Activated gamma-delta T cell treated with Interleukin-2 at 50 U/mL for 16 hours (primary cell): ENCODE measurements around the gene PALMD.

Source experiments
- DNase-seq: peaks from one replicate; pipeline ENCODE4 v3.0.0-alpha.2; 2020

PALMD gene

DNA sequence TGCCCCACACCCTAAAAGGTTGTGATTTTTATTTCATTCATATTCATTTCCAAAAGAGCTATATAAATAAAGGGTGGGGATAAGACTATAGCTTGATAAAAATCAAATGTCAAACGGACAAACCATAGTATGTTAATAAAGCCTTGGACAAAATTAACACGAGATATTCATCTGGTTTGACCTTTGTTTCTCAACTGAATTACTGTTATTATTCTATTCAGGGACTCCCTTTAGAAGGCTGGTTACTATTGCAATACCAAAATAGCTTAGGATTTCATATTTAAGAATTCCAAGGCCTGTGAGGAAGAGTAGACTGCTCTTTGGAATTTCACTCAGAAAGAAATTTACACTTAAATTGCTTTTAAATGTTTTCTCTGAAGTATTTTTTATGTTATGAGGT lies 10.2 kb upstream of the PALMD start:
- DNase-seq: no peak

DNA sequence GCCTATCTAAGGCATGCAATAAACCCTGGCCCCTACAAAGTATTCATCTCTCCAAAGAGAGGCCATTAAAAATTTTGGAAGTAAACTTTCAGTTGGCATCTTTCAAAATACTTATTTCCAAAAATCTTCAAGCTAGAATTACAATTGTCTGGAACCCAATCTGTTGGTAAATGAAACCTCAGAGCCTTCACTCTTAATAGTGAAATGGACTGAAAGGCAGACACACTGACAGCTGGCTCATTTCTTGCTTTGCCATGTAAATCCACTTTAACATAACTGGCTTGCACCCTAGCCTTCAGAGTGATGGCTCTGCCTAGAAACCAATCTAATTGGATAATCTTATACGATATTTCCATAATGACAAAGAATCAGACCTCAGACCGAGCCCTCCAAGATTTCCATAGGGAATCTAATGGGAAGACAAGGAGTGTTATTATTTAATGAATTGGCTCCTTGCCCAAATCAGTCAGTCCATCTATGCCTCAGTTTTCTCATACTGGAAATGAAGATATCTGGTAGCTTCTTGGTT lies 9.2 kb upstream of the PALMD start:
- DNase-seq: no peak

DNA sequence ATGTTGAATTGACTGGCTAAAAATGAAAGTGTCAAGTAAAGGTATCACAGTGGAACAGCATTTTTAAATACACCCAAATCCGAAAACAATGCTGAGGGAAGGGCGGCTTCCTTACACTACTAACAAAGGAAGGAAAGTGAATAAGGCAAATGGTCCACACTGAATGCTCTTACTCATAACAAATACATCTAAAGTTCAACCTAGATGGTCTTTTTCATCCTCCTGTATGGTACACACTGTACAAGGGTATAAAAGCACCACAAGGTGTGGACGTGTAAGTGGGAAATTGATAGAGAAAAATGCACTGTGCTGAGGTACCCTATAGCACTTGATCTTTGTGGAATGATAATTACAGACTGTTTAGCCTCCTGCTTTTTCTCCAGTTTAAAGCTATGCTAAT lies 7.1 kb upstream of the PALMD start:
- DNase-seq: no peak

DNA sequence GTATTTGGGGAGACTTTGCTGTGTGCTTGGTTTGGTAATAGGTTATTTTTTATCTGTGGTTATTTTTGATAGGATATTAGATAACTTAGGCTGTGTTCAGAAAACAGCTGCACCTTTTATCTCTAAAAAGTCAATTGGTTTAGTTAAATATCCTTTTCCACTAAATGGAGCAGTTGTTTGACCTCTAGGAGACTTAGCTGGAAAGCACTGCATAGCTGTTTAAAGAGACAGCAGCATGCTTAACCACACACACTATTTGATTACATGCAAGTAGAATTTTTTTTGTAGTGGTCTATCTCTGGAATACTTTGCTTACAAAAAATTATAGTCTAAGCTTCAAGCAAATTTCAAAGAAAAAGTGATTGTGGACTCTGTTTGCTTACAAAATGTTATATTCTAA lies 6.5 kb upstream of the PALMD start:
- DNase-seq: no peak

DNA sequence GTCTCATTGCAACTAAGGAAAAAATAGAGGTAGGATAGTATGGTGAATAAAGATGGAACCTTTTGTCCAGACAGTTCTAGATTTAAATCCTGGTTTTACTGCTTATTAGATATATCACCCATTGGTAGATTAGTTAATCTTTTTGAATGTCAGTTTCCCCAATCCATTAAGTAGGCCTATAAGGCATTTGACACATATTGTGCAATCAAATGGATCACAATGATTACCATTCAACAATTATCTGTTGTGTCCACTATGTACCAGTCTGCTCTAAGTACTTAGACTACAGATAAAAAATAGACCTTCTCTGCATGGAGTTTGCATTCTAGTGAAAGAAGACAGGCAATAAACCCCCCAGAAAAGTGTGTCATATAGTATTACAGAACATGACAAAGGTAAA lies 6.0 kb upstream of the PALMD start:
- no peak for DNase-seq

DNA sequence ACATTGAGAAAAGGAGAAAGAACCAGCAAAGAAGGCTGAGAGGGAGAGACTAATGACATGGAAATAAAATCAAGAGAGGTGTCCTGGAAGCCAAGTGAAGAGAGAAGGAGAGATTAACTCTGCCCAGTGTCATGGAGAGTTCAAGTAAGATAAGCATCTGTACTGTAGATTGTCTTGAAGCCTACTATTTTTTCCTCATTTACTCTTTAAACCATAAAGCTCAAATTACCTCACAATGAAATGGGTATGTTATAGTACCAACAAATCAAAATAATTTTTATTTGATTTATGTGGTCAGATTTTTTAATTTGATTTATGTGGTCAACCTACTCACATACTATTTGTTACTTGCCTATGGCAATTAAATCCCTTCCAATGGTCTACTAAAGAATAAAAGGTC lies 5.2 kb upstream of the PALMD start:
- no peak for DNase-seq

DNA sequence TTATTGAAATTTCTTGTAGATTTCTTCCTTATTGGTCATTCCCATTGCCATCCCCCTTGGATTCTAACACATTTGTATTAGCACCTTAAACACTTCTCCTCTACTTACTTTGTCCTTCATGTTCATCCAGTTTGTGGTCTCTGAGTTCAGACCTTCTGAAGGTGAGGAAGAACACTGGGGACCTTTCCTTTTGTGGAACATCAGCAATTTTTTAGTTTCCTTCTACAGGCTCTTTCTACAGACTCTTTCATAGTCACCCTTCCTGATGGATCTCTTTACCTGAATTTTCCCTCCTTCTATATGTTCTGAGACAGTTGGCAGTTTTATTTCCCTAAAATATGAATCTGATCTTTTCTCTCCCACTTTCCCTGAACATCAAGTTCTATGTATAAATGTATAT lies 4.4 kb upstream of the PALMD start:
- no peak for DNase-seq

DNA sequence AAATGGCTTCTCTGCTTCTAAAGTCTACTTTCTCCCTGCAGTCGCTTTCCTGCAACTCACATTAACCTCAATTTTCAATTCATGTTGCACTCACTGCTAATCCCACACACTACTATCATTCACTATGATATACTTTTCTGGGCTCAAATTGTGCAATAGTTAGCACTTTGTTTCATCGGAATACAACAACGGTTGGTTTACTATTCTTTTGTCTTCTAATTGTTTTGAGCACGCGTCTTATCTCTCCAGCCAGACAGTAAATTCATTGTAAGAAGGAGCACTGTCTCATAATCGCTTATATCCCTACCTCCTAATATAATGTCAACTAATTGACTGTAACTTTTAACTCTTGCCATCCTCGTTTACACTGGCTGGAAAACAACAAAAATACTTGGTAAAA lies 3.9 kb upstream of the PALMD start:
- DNase-seq: no peak

DNA sequence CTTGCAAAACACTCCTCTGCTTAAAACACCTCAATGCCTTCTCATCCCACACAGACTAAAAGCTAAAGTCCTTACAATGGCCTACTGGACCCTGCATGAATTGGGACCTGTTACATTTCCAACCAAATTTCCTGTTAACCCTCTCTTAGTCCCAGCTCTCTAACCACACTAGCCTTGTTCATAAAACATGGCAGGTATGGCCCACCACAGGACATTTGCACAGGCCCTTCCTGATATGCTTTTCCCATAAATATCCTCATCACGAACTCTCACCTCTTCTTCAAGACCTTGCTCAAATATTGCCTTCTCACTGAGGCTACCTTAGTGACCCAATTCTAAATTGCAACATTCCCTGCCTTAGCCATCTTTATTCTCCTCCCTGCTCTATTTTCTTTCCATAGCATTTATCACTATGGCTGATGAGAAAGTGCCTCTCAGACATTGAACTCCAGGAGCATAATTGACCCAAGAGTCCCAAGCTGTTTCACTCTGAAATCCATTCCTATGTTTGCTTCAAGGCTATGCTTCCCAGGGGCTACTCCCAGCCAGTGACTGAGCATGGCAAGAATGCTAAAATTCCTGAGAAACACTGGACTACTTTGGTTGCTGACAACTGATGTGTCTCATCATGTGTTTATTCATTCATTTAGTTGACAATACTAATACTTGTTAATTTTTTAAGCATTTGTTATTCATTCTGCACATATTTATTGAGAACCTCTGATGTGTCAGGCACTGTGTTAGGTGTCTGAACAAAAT lies 2.7 kb upstream of the PALMD start:
- DNase-seq: no peak

DNA sequence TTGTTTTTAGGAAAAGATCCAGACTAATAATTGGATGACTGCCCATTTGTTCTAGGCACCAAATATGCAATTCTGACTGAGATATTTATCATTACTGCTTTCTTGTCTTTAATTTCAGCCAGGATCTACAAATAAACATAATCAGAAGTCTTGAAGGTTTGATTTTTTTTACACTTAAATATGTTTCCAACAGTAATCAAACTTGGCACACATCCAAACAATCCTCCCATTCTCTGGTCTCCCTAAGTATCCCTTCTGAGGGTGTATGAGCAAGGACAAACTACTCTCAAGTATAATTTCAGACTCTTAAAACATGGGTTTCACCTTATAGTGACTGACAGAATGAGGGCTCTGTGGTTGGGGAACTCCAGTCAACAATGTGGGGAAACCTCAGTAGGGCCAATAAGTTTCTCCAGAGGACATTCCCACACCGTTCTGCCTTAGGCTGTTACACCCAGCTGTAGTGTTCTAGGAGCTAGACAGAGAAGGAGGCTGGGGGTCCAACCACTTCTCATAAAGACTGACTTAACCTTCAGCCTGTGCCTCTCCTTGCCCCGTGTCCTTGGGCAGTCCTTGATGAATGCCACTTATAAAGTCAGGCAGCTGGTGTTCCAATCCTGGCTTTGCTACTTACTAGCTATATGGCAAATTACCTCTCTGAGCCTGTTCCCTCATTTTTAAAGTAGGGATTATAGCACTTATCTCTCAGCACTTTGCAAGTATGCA lies 1.5 kb upstream of the PALMD start:
- no peak for DNase-seq

DNA sequence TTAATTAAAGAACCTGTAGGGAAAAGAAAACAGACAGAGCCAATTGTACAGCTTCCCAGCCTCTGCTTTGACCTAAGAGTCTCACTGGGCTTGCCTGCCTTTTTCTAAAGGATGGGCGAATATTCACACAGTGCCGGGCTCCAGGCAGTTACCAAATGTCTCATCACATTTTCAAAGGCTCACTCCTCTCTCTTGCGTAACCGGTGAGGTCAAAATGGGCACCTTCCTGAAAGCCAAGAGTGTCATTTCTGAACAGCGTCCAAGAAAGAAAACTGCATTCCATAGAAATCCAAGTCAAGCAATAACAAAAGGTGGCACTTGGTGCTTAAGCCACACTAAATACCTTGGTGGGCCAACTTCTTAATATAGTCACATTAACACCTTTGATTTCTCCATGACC lies 710 bp upstream of the PALMD start:
- no peak for DNase-seq

DNA sequence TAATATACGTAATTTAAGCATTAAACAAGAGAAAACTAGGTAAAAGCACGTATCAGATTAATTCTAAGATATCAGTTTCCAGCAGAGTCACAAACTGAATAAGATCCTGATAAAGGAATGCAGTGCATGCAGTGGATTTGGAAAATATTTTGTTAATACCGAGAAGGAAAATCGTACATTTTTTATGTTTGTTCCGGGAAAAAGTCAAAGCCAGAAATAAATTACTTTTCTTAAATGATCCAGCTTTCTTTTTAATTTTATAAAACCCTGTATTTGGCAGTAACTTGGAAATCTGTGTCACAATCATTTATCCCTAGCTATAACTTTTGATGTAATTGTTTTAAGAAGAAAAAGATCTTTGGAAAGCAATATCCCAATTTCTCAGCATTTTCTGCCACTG lies 955 bp downstream of the PALMD start:
- DNase-seq: no peak

DNA sequence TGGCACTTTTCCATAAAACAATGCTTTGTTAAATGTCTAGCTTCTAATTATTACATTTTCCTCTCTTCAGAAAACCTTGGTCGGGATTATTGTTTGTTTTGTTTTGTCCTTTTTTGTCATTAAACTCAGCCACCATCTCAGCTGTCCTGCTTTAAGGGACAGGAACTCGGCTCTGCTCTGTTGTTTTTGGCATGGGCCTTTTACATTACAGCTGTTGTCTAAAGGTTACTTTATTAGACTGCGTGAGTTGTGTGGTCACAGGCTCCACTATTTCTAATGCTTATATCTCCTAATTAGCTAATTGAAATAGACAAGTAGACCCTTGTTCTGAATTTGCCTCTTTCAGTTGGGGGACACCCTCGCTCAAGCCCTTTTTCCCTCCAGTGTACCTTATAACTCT lies 1.6 kb downstream of the PALMD start:
- no peak for DNase-seq

DNA sequence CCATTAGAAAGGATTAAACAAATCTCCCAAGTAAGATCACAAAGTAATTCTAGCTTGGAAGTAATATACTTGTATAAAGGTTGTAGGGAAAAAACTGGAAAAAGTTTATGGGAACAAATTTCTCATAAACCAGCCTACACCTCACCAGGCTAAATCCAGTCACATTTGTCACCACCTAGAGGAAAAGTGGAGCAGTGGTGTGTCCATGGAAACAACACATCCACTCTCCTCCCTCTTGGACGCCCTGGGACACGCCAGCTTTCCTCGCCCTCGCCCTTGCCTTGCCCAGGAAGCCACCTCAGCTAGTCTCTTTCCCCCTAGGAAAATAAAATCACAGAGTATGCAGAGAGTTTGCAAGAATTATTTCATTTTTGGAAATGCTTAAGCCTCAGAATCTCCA lies 2.2 kb downstream of the PALMD start:
- DNase-seq: no peak

DNA sequence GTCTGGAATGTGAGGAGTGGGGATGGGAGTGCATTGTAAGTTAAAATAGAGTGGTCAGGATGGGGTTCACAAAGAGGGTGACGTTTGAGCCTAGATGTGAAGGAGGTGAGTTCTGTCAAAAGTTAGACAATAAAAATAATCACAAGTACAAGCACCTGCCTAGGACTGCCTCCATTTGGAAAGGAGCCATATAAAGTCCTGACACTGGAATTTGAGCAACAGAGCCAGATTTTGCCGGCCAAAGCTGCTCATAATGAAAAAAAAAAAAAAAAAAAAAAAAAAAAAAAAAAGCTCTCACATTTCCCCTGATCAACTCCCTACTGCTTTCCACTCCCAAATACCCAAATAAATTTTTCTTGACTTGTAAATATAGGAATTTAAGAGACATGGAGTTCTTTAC lies 4.1 kb downstream of the PALMD start:
- no peak for DNase-seq

DNA sequence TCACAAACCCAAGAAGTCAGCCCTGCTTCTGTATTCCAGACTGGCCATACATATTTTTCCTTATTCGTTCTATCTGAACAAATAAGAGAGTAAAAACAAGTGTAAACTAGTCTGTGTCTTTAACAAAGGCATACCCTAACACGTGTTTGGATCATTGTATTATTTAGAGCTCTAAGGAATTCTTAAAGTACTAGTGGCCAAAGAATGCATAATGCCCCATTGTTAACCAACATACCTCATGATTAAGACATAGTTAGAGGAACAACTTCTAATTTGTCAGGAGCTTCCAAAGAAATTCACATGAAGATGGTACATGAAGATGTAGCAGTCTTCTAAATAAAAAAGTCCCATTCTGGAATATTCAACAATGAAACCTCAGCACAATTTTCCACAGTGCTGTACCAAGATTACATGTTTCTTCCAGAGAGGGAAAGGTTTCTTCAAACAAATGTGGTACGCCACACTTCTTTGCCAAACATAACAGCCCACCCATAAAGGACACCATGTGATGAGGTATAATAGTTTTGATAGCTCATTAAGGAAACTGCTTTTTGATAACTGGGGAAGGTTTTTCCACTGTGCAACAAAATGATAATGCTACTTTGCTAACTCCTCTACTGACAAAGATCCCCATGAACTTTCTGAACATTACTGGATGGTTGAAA lies 5.0 kb downstream of the PALMD start:
- no peak for DNase-seq

DNA sequence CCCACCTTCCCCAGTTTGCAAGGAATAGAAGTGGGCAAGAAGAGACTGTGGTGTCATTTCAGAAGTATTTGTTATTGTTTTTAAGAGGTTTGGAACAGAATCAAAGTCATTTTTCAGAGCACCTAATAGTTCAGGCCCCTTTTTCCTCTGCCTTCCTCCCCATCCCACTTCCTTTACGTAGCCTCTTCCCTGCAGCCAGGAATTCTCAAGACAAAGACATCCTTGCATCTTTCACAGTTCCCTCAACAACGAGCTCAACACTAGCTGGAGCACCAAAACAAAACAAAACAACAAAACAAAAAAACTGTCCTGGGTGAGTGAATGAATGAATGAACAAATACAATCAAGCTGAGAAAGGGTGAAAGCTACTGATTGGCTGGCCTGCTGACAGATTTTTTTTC lies 7.0 kb downstream of the PALMD start:
- no peak for DNase-seq

DNA sequence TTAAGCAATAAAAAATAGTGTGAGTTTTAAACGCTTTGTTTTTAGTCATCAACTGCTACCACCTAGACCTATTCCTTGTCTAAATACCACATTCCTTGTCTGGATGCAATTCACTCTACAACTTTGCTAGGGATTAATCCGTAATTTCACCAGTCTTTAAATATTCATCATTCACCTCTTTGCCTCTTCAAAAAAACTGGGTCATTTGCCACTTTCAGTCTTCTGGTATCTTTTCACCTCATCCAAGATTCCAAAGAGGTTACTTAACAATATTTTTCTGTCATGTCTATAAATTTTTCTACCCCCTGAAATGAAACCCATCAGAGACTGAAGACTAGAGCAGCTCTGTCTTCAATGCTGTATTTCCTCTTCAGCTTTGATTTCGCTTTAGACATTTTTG lies 9.5 kb downstream of the PALMD start:
- DNase-seq: no peak

DNA sequence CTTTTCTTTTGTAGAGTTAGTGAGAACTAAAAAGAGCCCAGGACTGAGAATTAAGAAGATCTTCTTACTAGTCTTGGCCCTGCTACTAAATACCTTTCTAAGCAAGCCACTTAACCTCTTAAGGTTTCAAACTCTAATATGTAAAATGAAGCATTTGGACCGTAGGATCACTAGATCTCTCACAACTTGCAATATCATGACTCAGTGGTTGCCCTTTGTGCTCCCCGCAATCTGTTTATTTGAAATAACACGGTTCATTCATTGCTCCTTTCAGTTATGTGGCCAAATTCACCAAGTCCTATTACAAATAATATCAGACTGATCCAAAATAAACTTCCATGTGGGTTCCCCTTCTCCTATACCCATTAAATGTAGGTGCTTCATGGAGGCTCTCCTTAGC lies 10.8 kb downstream of the PALMD start:
- no peak for DNase-seq

DNA sequence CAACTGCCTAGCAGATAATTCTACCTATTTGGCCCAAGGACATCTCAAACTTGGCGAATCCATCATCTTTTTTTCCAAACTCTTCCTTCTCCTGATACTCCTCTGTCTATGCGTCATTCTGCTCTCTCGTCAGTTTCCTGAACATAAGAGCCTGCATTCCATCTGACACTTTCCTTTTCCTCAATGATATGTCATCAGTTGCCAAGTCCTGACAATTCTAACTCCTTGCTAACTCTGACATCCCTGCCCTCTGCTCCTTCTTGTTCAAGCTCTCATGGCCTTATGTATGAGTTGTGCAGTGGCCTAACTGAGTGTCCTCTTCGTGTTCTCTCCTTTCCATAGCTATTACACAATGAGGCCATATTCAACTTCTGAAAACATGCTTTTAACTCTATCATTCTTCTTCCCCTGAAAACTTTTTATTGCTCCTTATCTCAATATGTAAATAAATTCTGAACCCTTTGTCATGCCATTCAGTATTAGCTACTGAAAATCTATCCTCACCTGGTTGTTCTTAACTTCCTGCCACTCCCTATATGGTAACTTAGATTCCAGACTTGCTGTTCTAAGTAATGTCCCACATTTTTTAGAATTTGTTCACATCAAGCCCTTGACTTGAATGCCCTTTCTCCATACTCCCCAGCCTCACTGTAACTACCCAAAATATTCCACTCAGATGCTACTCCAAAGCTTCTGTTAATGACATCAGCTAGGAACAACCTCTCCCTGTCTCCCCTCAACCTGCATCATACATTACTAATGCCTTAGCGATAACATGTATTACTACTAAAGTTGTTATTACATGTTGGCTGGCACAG lies 11.5 kb downstream of the PALMD start:
- DNase-seq: no peak

DNA sequence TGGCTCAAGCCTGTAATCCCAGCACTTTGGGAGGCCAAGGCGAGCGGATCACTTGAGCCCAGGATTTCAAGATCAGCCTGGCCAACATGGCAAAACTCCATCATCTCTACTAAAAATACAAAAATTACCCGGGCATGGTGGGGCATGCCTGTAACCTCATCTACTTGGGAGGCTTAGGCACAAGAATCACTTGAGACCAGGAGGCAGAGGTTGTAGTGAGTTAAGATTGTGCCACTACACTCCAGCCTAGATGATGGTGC lies 12.0 kb downstream of the PALMD start:
- no peak for DNase-seq

DNA sequence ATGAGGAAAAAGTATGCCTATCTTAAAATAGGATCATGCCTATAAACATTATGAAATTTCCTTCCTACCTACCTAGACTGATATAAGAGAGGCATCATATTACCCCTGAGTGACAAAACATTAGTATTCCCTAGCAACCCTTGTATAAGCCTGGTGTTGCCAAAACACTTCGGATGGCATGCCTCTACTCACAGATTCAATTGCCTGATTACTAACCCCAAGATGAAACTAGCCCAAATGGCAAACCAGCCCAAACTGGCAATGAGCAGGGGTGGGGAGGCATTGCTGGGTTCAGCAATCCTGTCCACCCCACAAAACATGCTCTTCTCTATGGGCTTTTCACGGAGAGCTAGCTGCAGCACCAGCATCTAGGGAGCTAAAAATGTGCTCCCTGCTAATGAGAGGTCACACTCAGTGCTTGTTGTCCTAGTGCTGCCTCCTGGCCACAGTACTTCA lies 13.9 kb downstream of the PALMD start:
- no peak for DNase-seq

DNA sequence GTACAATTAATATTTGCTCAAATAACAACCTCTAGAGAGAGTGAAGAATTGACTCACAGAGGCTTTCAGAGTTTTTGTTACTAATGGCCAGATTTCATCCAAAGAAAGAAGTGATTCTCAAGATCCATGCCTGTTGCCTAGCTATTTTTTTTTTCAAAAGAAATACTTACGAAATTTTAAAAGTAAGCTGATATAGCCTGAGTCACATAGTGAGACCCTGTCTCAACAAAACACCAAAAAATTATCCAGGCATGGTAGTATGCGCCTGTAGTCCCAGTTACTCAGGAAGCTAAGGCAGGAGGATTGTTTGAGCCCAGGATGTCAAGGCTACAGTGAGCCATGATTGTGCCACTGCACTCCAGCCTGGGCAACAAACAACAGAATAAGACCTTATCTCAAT lies 14.6 kb downstream of the PALMD start:
- no peak for DNase-seq
